Activated CD4-positive, CD25-positive, alpha-beta regulatory T cell (primary cell): ENCODE data around the gene NEDD9.

Experiments used
- DNase-seq, 4 experiments: peaks; one replicate each; lab custom pipeline; 2025; lab: John Stamatoyannopoulos, UW

The NEDD9 gene

DNA sequence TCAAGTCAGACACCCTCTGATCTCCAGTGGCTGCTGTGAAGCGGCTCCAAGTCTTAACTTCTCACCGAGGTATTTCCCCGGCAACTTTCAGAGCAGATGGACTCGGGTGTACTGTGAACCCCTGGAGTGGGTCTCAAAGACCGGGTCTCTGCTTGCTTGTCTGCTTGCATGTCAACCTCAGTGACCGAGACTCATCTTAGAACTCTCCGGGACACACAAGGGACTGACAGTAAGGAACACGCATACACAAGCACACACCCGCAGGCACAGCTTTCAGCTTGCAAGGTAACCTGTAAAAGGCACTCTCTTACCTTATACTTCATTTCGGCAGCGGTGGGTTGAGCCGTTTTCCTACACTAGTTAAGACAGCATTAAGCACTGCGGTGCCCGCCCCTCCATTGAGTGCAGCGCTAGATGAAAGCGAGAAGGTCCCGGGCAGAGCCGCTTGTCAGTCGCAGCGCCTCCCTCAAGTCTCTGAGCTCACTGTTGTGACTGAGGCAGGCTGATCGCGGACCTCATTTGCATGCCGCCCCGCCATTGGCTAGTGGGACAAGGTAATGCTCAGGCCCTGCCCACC is at the start of gene NEDD9:
Gene NEDD9 (minus strand): TSS at position 476 of the 577 bp plus-strand sequence. CDS start 153 bp downstream, at position 323.
- peak; percentile 77 to 85 (median 83) for DNase-seq

DNA sequence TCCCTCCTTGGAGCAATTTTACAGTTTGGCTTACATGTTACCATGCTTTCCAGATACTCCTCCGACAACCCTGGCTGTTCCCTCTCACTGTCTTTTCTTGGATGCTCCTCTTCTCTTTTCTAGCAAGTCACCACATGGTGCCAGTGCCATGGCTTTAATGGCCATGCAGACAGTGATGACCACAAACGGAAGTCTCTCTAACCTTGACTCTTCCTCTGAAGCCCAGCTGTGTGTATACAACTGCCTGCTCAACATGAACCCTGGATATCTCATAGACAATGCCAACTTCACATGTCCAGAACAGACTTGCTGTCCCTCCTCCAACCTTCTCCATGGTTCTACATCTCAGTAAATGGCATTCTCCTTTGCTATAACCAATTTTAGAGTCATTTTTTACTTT is 49.8 kb upstream of the NEDD9 start:
- no peak for DNase-seq

DNA sequence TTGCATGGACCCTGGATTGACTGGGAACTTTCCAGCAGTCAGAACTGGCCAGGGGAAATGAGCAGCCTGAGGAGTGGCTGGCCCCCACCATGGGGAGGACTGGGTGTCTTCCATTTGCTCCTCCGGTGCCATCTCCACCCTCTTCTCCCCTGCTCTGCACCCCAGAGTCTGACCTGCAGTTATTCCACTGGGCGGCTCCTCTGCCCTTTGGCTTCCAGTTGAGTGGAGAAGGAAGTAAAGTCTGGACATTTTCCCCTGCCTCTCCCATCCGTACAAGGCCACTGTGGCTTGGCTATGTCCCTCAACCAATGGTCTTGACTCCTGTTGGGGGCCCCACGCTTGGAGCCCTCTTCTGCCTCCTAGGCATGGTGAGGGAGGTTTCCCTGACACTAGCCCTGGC is 47.9 kb upstream of the NEDD9 start:
- no peak for DNase-seq

DNA sequence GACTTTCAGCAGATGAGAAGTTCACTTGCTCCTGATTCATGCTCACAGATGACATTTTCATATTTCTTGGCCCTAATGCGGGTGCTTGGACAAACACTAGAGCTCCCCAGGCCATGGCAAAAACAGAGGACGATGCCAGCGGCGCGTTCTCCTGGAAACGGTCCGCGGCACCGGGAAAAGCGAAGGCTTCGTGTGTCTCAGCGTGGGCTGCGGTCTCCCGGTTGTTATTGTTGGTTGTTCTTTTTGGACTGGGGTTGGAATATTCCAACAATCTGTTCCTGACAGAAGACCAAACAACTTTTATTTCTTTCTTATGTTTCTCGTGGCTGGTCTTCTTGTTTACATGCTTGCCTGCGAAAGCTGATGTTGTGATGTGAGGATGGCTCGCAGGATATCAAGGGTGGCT is 46.8 kb upstream of the NEDD9 start:
- no peak for DNase-seq

GRCh38 chr6:11278207-11278559 is 45.7 kb upstream of the NEDD9 start:
- DNase-seq: no peak

DNA sequence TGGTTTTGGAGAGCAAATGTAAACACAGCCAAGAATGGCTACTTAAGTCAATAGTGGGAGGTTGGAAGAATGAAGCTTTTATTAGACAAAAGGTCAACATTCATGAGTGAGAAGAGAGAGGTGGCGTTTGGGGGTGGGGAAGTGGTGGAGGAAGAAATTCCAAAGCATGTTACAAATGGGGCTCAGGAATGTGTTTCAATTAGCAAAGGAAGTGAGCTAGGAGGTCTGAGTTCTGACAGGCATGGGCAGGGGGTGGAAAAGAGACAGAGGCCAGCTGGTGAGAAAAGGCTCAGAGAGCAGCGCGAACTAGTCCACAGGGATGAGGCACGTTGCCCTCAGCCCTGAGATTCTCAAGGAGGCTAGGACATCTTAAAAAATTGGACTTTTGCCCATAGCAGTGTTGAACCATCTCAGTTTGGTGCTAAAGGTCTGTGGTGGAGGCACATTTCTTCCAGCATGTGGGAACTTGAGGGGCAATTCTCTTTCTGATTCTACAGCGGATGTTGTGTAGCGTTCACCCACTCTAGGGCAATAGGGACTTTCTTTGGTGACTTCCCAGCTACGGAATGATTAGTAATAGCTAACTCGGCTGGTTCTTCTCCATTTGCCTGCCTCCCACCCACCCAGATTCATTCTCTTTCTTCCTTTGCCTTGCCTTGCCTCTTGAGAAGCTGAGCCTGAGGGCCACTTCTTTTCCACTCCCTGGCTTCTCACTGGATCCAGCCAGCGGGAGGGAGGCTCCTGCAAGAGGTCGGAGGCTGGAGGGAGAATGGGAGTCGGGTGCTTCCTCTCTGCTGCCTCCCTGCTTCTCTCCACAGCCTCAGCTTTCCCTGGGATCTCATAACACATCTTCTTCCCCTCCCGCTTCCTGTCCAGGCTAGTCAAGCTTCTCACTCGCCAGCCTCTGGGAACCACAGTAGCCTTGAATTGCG is 45.1 kb upstream of the NEDD9 start:
- no peak for DNase-seq

DNA sequence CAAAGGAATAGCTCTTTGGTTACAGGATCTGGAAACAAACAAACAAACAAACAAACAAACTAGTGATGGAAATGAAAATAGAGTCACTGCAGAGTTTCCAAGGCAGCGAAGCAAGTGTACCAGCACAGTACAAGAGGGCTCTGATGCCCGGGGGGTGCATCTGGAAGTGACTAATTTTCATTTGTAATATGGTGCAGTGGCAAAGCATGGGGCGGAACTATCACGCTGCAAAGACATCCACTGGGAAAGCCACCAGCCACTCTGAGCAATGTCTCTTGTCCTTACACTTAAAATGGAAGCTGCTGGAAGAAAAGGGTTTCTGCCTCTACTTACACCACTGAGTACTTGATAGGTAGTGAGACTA is 44.4 kb upstream of the NEDD9 start:
- no peak for DNase-seq

GRCh38 chr6:11276228-11276627 is 43.8 kb upstream of the NEDD9 start:
- DNase-seq: no peak

DNA sequence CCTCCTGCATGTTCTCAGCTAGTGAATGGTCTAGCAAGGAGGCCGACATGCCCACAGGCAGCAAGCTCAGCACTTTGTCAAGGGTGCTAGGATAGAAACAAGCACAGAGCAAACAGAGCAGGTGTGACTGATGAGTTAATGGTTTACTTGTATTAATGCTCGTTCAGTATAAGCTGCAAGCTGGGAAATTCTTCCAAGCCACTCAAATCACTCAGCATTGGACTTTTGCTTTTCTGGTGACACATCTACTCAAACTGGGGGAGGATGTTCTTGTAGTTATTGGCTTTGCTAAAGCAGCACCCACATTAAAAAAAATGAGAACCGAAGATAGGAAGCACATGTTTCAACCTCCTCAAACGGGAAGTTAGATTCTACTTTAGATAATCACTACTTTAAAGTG is 43.1 kb upstream of the NEDD9 start:
- DNase-seq: no peak

- DNase-seq: no peak
Observed at GRCh38 chr6:11273406-11274065, 41.1 kb upstream of the NEDD9 start.

DNA sequence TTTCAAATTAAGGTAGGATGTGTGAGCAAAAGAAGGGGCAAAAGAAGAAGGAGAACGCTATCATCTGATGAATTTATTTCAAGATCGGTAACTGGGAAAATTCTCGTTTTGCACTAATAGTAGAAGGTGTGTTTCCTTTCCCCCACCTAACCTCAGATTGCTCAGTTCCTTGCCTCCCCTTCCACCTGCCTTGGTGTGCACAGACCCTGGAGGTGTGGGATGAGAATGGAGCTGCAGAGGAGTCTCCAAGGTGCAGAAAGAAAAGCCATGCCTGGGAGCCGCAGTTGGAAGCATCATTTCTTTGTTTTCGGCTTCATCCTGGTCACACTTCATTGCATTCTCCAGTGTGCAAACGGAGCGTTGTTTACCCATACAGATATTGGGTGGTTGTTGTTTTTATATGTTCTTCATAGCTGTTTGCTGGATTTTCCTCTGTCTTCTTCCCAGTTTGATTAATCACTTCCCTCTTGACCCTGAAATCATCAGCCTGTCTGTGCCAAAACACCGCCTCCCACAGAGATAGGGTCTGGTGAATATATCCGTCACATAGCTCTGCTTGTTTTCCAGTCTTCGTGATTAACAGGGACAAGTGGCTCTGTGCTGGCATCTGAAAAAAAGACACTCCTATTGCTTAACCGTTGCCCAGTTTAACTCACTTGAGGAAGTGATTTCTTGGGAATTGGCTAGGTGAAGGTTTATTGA is 40.2 kb upstream of the NEDD9 start:
- no peak for DNase-seq

- no peak for DNase-seq
Observed at GRCh38 chr6:11271228-11272020, 39.0 kb upstream of the NEDD9 start.

- DNase-seq: no peak
Observed at GRCh38 chr6:11270030-11271027, 37.9 kb upstream of the NEDD9 start.

DNA sequence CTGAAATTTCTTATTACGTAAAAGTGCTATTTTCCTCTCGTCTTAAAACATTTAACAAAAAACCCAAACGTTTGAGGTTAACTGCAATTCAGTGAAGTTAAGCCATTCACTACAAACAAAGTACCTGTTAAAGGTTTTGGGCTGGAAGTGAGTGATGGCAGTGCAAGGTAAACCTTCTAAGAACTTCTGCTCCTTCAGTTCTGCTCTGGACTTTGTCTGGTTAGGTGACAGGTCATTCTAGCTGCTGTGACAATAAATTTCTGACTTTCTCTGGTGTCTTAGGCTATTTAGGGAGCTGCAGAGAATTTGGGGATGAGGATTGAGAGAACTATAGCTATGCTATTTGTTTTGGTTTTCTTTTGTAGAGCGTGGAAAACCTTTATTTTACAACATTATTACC is 36.5 kb upstream of the NEDD9 start:
- no peak for DNase-seq

- DNase-seq: no peak
Observed at GRCh38 chr6:11266926-11267325, 34.5 kb upstream of the NEDD9 start.

- DNase-seq: no peak
Observed at GRCh38 chr6:11265932-11266331, 33.5 kb upstream of the NEDD9 start.

- no peak for DNase-seq
Observed at GRCh38 chr6:11264100-11264499, 31.6 kb upstream of the NEDD9 start.

GRCh38 chr6:11263291-11263775 is 30.9 kb upstream of the NEDD9 start:
- no peak for DNase-seq

DNA sequence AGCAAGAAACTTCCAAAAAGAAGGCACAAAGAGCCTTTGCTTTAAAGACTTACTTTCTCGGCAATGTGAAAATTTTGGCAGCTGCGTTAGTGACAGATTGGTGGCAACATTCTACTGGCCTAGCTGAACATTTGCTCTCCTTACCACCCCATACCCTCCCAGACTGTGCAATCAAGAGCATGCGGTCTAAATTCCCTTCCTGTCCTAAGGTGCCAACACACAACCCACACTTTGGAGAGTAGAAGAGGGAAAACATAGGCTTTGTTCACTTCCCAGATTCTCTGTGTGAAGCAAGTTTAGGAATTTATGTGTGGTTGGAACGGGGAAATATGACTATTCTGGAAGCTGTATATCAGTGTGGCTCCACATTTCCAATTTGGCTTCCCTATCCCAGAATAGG is 29.8 kb upstream of the NEDD9 start:
- no peak for DNase-seq
